DMS53 treated with DMSO at 0.1 percent for 48 hours (cell line): ENCODE data around the gene TWF2.

Experiments used
- DNase-seq: peaks from one replicate; lab custom pipeline; 2025; ENCODE audit not compliant: unreplicated experiment; lab: John Stamatoyannopoulos, UW

TWF2 gene

GRCh38 chr3:52184690-52185089 is 54.3 kb downstream of the TWF2 start:
- no peak for DNase-seq

GRCh38 chr3:52183786-52184445 is 55.0 kb downstream of the TWF2 start:
- no peak for DNase-seq

- DNase-seq, result no peak
These were observed 56.3 kb downstream of the TWF2 start for GRCh38 chr3:52182691-52183090.

- no peak for DNase-seq
These were observed 56.8 kb downstream of the TWF2 start for GRCh38 chr3:52182196-52182595.

GRCh38 chr3:52181543-52181942 is 57.4 kb downstream of the TWF2 start:
- DNase-seq, result no peak
